ENCODE data around the gene LIX1. TPM values are rescaled to one million over a fixed set of nuclear protein-coding genes. Genes with fewer than 3 reads are reported as not detected.
A peak's percentile ranks its signal among the peaks of the same experiment; 100 is the strongest.

The LIX1 gene
- total RNA-seq, 1 donor from 2014 or later, result 0.59 TPM

DNA sequence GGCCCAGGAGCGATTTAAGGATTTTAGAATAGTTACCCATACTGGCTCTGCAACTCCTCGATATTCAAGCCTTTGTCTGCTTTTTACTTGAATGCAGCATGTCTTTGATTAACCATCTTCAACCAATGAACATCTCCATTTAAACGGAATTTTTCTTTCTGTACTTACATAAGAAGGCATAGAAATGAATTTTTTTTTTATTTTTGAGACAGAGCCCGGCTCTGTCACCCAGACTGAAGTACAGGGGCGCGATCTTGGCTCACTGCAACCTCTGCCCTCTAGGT, 41.5 kb upstream of the LIX1 start:
- peak overlapping the region; percentile 96 for H3K27ac ChIP-seq (ENCODE audit: low read depth, low read length)
- FAIRE-seq, result no peak

GRCh38 chr5:97183100-97183929, 40.9 kb upstream of the LIX1 start, which contains the start of gene RIOK2:
Gene RIOK2 (minus strand): TSS chr5:97183247. CDS start chr5:97183191, 56 bp downstream.
- Histone ChIP-seq H2AFZ (ENCODE audit: low read depth, low read length) (peak within 1 kb of the TSS; percentile 89), H3K27me3 (ENCODE audit: insufficient read depth, low read length) (no peaks in the 10 kb centered on the region), H3K27ac (ENCODE audit: low read depth, low read length) (peak within 1 kb of the TSS; percentile 96), H4K20me1 (ENCODE audit: insufficient read depth, low read length) (peaks cover 24% of the 10 kb centered on the region), H3K79me2 (ENCODE audit: insufficient read depth, low read length) (peaks cover 41% of the 10 kb centered on the region), H3K4me3 (ENCODE audit: insufficient read depth, low read depth, low read length) (peak within 1 kb of the TSS; percentile 97), H3K9me3 (ENCODE audit: insufficient read depth, low read depth, low read length) (no peaks in the 10 kb centered on the region), H3K9ac (ENCODE audit: low read length) (peak within 1 kb of the TSS; percentile 97), H3K4me1 (ENCODE audit: insufficient read depth, low read length) (peaks cover 12% of the 10 kb centered on the region), H3K4me2 (ENCODE audit: low read length) (peak within 1 kb of the TSS; percentile 90), H3K36me3 (ENCODE audit: insufficient read depth, low read length) (peaks cover 8% of the 10 kb centered on the region)
- Mint-ChIP-seq H3K9me3 (ENCODE audit: unreplicated experiment) (peaks cover 1% of the 10 kb centered on the region), H3K4me3 (ENCODE audit: unreplicated experiment) (peak within 1 kb of the TSS; percentile 97), H3K36me3 (ENCODE audit: low read depth, unreplicated experiment) (peaks cover 5% of the 10 kb centered on the region), H3K27ac (ENCODE audit: unreplicated experiment) (peak within 1 kb of the TSS; percentile 98), H3K27me3 (ENCODE audit: low read depth, unreplicated experiment) (no peaks in the 10 kb centered on the region), H3K4me1 (ENCODE audit: low read depth, unreplicated experiment) (peaks cover 10% of the 10 kb centered on the region)
- DNase-seq (ENCODE audit: low read depth) (peak; percentile 90), FAIRE-seq (peak; percentile 17)
- TF ChIP-seq EZH2 (IDR thresholded peaks at IDR 0.05; ENCODE audit: insufficient read depth, low read length), result no peak
- TF ChIP-seq, protein P1, sequence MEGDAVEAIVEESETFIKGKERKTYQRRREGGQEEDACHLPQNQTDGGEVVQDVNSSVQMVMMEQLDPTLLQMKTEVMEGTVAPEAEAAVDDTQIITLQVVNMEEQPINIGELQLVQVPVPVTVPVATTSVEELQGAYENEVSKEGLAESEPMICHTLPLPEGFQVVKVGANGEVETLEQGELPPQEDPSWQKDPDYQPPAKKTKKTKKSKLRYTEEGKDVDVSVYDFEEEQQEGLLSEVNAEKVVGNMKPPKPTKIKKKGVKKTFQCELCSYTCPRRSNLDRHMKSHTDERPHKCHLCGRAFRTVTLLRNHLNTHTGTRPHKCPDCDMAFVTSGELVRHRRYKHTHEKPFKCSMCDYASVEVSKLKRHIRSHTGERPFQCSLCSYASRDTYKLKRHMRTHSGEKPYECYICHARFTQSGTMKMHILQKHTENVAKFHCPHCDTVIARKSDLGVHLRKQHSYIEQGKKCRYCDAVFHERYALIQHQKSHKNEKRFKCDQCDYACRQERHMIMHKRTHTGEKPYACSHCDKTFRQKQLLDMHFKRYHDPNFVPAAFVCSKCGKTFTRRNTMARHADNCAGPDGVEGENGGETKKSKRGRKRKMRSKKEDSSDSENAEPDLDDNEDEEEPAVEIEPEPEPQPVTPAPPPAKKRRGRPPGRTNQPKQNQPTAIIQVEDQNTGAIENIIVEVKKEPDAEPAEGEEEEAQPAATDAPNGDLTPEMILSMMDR (IDR thresholded peaks at IDR 0.05; ENCODE audit: insufficient read depth, low read depth, low read length), result no peak

More for the DNA sequence above, 41.5 kb upstream of the LIX1 start:
- Histone ChIP-seq H2AFZ (ENCODE audit: low read depth, low read length) (peak overlapping the region; percentile 89), H3K9ac (ENCODE audit: low read length) (peak overlapping the region; percentile 97), H4K20me1 (ENCODE audit: insufficient read depth, low read length) (peaks cover 19% of the 10 kb centered on the region), H3K4me1 (ENCODE audit: insufficient read depth, low read length) (peaks cover 12% of the 10 kb centered on the region), H3K4me3 (ENCODE audit: insufficient read depth, low read depth, low read length) (peak overlapping the region; percentile 97), H3K9me3 (ENCODE audit: insufficient read depth, low read depth, low read length) (no peaks in the 10 kb centered on the region), H3K4me2 (ENCODE audit: low read length) (peak overlapping the region; percentile 90), H3K79me2 (ENCODE audit: insufficient read depth, low read length) (peaks cover 35% of the 10 kb centered on the region), H3K36me3 (ENCODE audit: insufficient read depth, low read length) (peaks cover 2% of the 10 kb centered on the region), H3K27me3 (ENCODE audit: insufficient read depth, low read length) (no peaks in the 10 kb centered on the region)
- no peak for DNase-seq (ENCODE audit: low read depth)
- Mint-ChIP-seq H3K27ac (ENCODE audit: unreplicated experiment) (peak overlapping the region; percentile 98), H3K4me3 (ENCODE audit: unreplicated experiment) (peak overlapping the region; percentile 97), H3K36me3 (ENCODE audit: low read depth, unreplicated experiment) (peaks cover under 1% of the 10 kb centered on the region), H3K27me3 (ENCODE audit: low read depth, unreplicated experiment) (no peaks in the 10 kb centered on the region), H3K9me3 (ENCODE audit: unreplicated experiment) (peaks cover 1% of the 10 kb centered on the region), H3K4me1 (ENCODE audit: low read depth, unreplicated experiment) (peaks cover 10% of the 10 kb centered on the region)
- TF ChIP-seq, protein P1 (IDR thresholded peaks at IDR 0.05; ENCODE audit: insufficient read depth, low read depth, low read length), result no peak
- no peak for TF ChIP-seq EZH2 (IDR thresholded peaks at IDR 0.05; ENCODE audit: insufficient read depth, low read length)

Measured in astrocyte (in vitro differentiated cells and primary cell).